Stomach (tissue), 9 donors: ENCODE data around the gene ST7L. TPM values are rescaled to one million over a fixed set of nuclear protein-coding genes. Genes with fewer than 3 reads are reported as not detected.

ENCODE experiments used
- DNase-seq, 2 donors: peaks; one replicate each; pipeline versions ENCODE4 v3.0.0 to v3.0.0-alpha.2; 2013 to 2019
- H3K27ac ChIP-seq, 5 donors: fragments of 200-600 bp in 4 of 5; sonication (generic) in 4 of 5; one replicate each; pipeline ENCODE4 v1.5.1; 2013 to 2019; ENCODE audit warnings: mild to moderate bottlenecking in 1 of 5, moderate library complexity in 1 of 5
- H3K27me3 ChIP-seq, 3 donors: fragments of 200-600 bp; sonication (generic); one replicate each; pipeline ENCODE4 v1.5.1; 2017 to 2019; ENCODE audit warnings: mixed run types in 1 of 3
- H3K36me3 ChIP-seq, 4 donors: fragments of 200-600 bp; sonication (generic); 1 replicate in 3 of 4; 2 replicates in 1 of 4; pipeline ENCODE4 v1.5.1; 2016 to 2019
- H3K4me1 ChIP-seq, 4 donors: fragments of 200-600 bp; sonication (generic); one replicate each; pipeline ENCODE4 v1.5.1; 2016 to 2019
- H3K4me3 ChIP-seq, 4 donors: fragments of 200-600 bp; sonication (generic) in 3 of 4; one replicate each; pipeline ENCODE4 v1.5.1; 2016 to 2019; ENCODE audit warnings: mild to moderate bottlenecking in 1 of 4
- H3K9me3 ChIP-seq, 4 donors: fragments of 200-600 bp; sonication (generic); one replicate each; pipeline ENCODE4 v1.5.1; 2016 to 2019
- EP300 ChIP-seq: sonication (generic); formaldehyde crosslinking; IDR thresholded peaks from one replicate; pipeline ENCODE4 v1.6.1; 2017; ENCODE audit warnings: antibody characterized with exemption
- POLR2A ChIP-seq, 4 donors: fragments of 450-650 bp; IDR thresholded peaks; one replicate each; pipeline ENCODE4 v1.6.1; 2016; ENCODE audit warnings: antibody characterized with exemption in 4 of 4, control low read depth in 2 of 4, mild to moderate bottlenecking in 1 of 4, moderate library complexity in 1 of 4
- POLR2AphosphoS5 ChIP-seq, 3 donors: sonication (generic); formaldehyde crosslinking; IDR thresholded peaks; one replicate each; pipeline ENCODE4 v1.6.1; 2016; ENCODE audit warnings: antibody characterized with exemption in 3 of 3
- WGBS, 5 donors: extraction: QIAGEN DNeasy Blood & Tissue Kit in 3 of 5; methylation state at CpG; one replicate each; pipeline versions ENCODE4 v1.1.5 to v1.1.7; 2013 to 2018; 5-methylcytosine and 5-hydroxymethylcytosine counted together
- intact Hi-C: fragments of 100-400 bp; cut with DNase I; formaldehyde crosslinking; loops from one replicate; pipeline ENCODE4 v1.15.1; 2023; ENCODE audit warnings: low total_unique reads
- polyA plus RNA-seq, 3 donors: library from polyadenylated mRNA; stranded (reverse); fragments of 200-250 nt; gene quantifications; one replicate each; pipeline ENCODE4 v1.2.3, GENCODE V29; 2013
- total RNA-seq, 5 donors: library from RNA; depleted of rRNA; stranded (reverse); fragments of >200 nt; gene quantifications; one replicate each; pipeline versions ENCODE4 v1.1.0 to v1.2.3, GENCODE V29; 2014 to 2016
- TF ChIP-seq, protein P1 (sequence below), 7 experiments: fragments of 450-650 bp in 4 of 7; fragments of 200-600 bp in 3 of 7; sonication (generic) in 3 of 7; IDR thresholded peaks; one replicate each; pipeline ENCODE4 v1.5.1; 2016 to 2019; ENCODE audit warnings: antibody characterized with exemption in 7 of 7, control low read depth in 2 of 7, mild to moderate bottlenecking in 1 of 7
- donor health status: healthy with polysubstance abuse.
- donor health status: Bipolar disorder and iron deficiency.
- donor health status: healthy.

Gene ST7L
- total and polyA plus RNA-seq, 8 donors: 3.5 to 85.7 (median 11.3) TPM

- Histone ChIP-seq H3K4me1 (peaks cover 3 to 13% (median 9%) of the 10 kb centered on the region in 4 donors), H3K27ac (no peak overlapping the region), H3K4me3 (no peak overlapping the region), H3K9me3 (no peaks in the 10 kb centered on the region), H3K27me3 (no peaks in the 10 kb centered on the region), H3K36me3 (peaks cover 0 to 26% (median 11%) of the 10 kb centered on the region in 4 donors)
- TF ChIP-seq, protein P1, sequence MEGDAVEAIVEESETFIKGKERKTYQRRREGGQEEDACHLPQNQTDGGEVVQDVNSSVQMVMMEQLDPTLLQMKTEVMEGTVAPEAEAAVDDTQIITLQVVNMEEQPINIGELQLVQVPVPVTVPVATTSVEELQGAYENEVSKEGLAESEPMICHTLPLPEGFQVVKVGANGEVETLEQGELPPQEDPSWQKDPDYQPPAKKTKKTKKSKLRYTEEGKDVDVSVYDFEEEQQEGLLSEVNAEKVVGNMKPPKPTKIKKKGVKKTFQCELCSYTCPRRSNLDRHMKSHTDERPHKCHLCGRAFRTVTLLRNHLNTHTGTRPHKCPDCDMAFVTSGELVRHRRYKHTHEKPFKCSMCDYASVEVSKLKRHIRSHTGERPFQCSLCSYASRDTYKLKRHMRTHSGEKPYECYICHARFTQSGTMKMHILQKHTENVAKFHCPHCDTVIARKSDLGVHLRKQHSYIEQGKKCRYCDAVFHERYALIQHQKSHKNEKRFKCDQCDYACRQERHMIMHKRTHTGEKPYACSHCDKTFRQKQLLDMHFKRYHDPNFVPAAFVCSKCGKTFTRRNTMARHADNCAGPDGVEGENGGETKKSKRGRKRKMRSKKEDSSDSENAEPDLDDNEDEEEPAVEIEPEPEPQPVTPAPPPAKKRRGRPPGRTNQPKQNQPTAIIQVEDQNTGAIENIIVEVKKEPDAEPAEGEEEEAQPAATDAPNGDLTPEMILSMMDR (IDR thresholded peaks at IDR 0.05): no peak
- TF ChIP-seq POLR2A (IDR thresholded peaks at IDR 0.05): no peak
- no peak for TF ChIP-seq POLR2AphosphoS5 (IDR thresholded peaks at IDR 0.05)
- no peak for TF ChIP-seq EP300
- no peak for DNase-seq
- intact Hi-C loops: no loop called here
- WGBS, 5 donors: 94 to 98% (median 97%) methylated on average over 5 to 9 of the region's 9 CpGs
Observed at GRCh38 chr1:112517231-112517630, 101.7 kb downstream of the ST7L start.

GRCh38 chr1:112516141-112516540 lies 102.8 kb downstream of the ST7L start:
- intact Hi-C loops: no loop called here
- no peaks in the 10 kb centered on the region for H3K9me3 ChIP-seq
- TF ChIP-seq POLR2A (IDR thresholded peaks at IDR 0.05) (no peak), POLR2AphosphoS5 (IDR thresholded peaks at IDR 0.05) (no peak), EP300 (no peak)
- TF ChIP-seq, protein P1 (IDR thresholded peaks at IDR 0.05): no peak
- peaks cover 0 to 21% (median 10%) of the 10 kb centered on the region in 4 donors for H3K36me3 ChIP-seq
- peaks cover 3 to 13% (median 9%) of the 10 kb centered on the region in 4 donors for H3K4me1 ChIP-seq
- peak overlapping the region in 1 of 5 donors; percentile 24 for H3K27ac ChIP-seq
- no peak overlapping the region for H3K4me3 ChIP-seq
- DNase-seq: no peak
- WGBS, 5 donors: 93 to 97% (median 95%) methylated on average over 14 of the region's 14 CpGs
- H3K27me3 ChIP-seq: peaks cover 0 to 5% (median 0%) of the 10 kb centered on the region in 3 donors

GRCh38 chr1:112515311-112516009 lies 103.5 kb downstream of the ST7L start:
- Histone ChIP-seq H3K27ac (peak overlapping the region in 2 of 5 donors; percentile 24 to 32), H3K9me3 (no peaks in the 10 kb centered on the region), H3K4me3 (no peak overlapping the region), H3K27me3 (peaks cover 0 to 12% (median 4%) of the 10 kb centered on the region in 3 donors), H3K4me1 (peaks cover 3 to 13% (median 9%) of the 10 kb centered on the region in 4 donors), H3K36me3 (peaks cover 0 to 18% (median 10%) of the 10 kb centered on the region in 4 donors)
- no peak for DNase-seq
- TF ChIP-seq EP300 (no peak), POLR2A (IDR thresholded peaks at IDR 0.05) (no peak), POLR2AphosphoS5 (IDR thresholded peaks at IDR 0.05) (no peak)
- TF ChIP-seq, protein P1 (IDR thresholded peaks at IDR 0.05): no peak
- intact Hi-C loops: no loop called here
- WGBS, 5 donors: 25 to 45% (median 35%) methylated on average over 2 of the region's 2 CpGs

DNA sequence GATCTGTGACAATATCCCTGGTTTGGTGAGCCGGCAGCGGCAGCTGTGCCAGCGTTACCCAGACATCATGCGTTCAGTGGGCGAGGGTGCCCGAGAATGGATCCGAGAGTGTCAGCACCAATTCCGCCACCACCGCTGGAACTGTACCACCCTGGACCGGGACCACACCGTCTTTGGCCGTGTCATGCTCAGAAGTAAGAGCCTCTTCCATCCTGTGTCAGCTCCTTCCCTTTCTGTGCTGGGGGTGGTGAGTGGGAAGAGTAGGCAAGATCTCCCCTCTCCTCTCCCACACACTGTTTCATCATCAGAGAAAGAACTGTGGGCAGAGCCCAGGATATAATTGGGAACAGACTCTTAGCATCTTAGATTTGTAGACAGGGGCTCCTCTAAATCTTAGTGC lies 104.0 kb downstream of the ST7L start:
- Histone ChIP-seq H3K36me3 (peaks cover 0 to 15% (median 8%) of the 10 kb centered on the region in 4 donors), H3K27ac (peak overlapping the region in 2 of 5 donors; percentile 24 to 32), H3K4me3 (no peak overlapping the region), H3K27me3 (peaks cover 0 to 17% (median 10%) of the 10 kb centered on the region in 3 donors), H3K4me1 (peaks cover 3 to 13% (median 9%) of the 10 kb centered on the region in 4 donors), H3K9me3 (no peaks in the 10 kb centered on the region)
- no peak for DNase-seq
- no peak for TF ChIP-seq POLR2A (IDR thresholded peaks at IDR 0.05)
- TF ChIP-seq POLR2AphosphoS5 (IDR thresholded peaks at IDR 0.05): no peak
- TF ChIP-seq, protein P1 (IDR thresholded peaks at IDR 0.05): no peak
- no peak for TF ChIP-seq EP300
- WGBS, 5 donors: 91 to 96% (median 93%) methylated on average over 11 to 12 of the region's 12 CpGs
- intact Hi-C loops: no loop called here
